HepG2 (cell line): ENCODE data around the gene ANXA9. TPM values are rescaled to one million over a fixed set of nuclear protein-coding genes. Genes with fewer than 3 reads are reported as not detected.

Experiments used
- ARID3A ChIP-seq: IDR thresholded peaks from 2 replicates; pipeline ENCODE4 v1.6.1; 2012; ENCODE audit warnings: low read depth, low read length, improper control_type of control experiment
- ARNT ChIP-seq: fragments of 450-650 bp; IDR thresholded peaks from 2 replicates; pipeline ENCODE4 v1.6.1; 2017
- ATF6 ChIP-seq: sonication (generic); formaldehyde crosslinking; conservative IDR thresholded peaks from 2 replicates; pipeline ENCODE4 v1.4.0; 2020; ENCODE audit warnings: missing genetic modification reagents
- BATF2 ChIP-seq: sonication (generic); formaldehyde crosslinking; IDR thresholded peaks from 2 replicates; pipeline ENCODE4 v1.8.0; 2022; ENCODE audit warnings: mild to moderate bottlenecking, missing genetic modification reagents, moderate library complexity
- CENPBD1 ChIP-seq: sonication (generic); formaldehyde crosslinking; IDR thresholded peaks from 2 replicates; pipeline ENCODE4 v1.8.0; 2022; ENCODE audit warnings: missing genetic modification reagents, low read depth, mild to moderate bottlenecking, borderline replicate concordance
- CREBL2 ChIP-seq: sonication (generic); formaldehyde crosslinking; IDR thresholded peaks from 2 replicates; pipeline ENCODE4 v1.8.1; 2023; ENCODE audit warnings: missing genetic modification reagents, mild to moderate bottlenecking, borderline replicate concordance
- ETV6 ChIP-seq: sonication (generic); formaldehyde crosslinking; conservative IDR thresholded peaks from 2 replicates; pipeline ENCODE4 v1.4.0; 2020; ENCODE audit warnings: missing genetic modification reagents
- HCFC1 ChIP-seq: fragments of 150-350 bp; IDR thresholded peaks from 2 replicates; pipeline ENCODE4 v1.6.1; 2014; ENCODE audit warnings: low read depth, low read length
- HNRNPK ChIP-seq: fragments of 200-400 bp; formaldehyde crosslinking; IDR thresholded peaks from 2 replicates; pipeline ENCODE4 v1.6.1; 2018; ENCODE audit warnings: low read length, low read depth, moderate library complexity, mild to moderate bottlenecking; ENCODE audit not compliant: poor library complexity, severe bottlenecking
- KAT8 ChIP-seq: IDR thresholded peaks from 2 replicates; pipeline ENCODE4 v1.6.1; 2016; ENCODE audit warnings: missing genetic modification reagents, missing compliant biosample characterization
- MZF1 ChIP-seq: sonication (generic); formaldehyde crosslinking; IDR thresholded peaks from 2 replicates; pipeline ENCODE4 v1.8.1; 2023; ENCODE audit warnings: mild to moderate bottlenecking, missing genetic modification reagents, borderline replicate concordance
- RBM39 ChIP-seq: fragments of 200-400 bp; formaldehyde crosslinking; IDR thresholded peaks from one replicate; pipeline ENCODE4 v1.6.1; 2018; ENCODE audit warnings: antibody characterized with exemption, mild to moderate bottlenecking, low read depth, low read length; ENCODE audit not compliant: poor library complexity, severe bottlenecking
- SIN3B ChIP-seq: fragments of 150-350 bp; IDR thresholded peaks from 2 replicates; pipeline ENCODE4 v1.6.1; 2014; ENCODE audit warnings: low read length
- THAP11 ChIP-seq: IDR thresholded peaks from 2 replicates; pipeline ENCODE4 v1.6.1; 2016; ENCODE audit warnings: missing biosample characterization, missing genetic modification reagents
- ZNF512B ChIP-seq: sonication (generic); formaldehyde crosslinking; IDR thresholded peaks from 2 replicates; pipeline ENCODE4 v1.5.1; 2020; ENCODE audit warnings: missing genetic modification reagents, mild to moderate bottlenecking, borderline replicate concordance
- polyA plus RNA-seq, 8 experiments: library from polyadenylated mRNA; depleted of rRNA in 3 of 8; stranded (reverse) in 7 of 8; unstranded in 1 of 8; fragments of >200 nt; fragmentation: Illumina TruSeq in 4 of 8; extraction: Trizol in 4 of 8; gene quantifications; 2 replicates each; pipeline versions ENCODE4 v1.2.1 to v1.2.3, GENCODE V29; 2011 to 2016; ENCODE audit warnings: low read depth in 4 of 8, missing spikeins in 1 of 8, mixed read lengths in 1 of 8; ENCODE audit not compliant: insufficient read depth in 1 of 8
- total RNA-seq, 5 experiments: library from RNA; depleted of rRNA; stranded (reverse); fragments of >200 nt; fragmentation: Illumina TruSeq; extraction: Trizol; gene quantifications; 2 replicates each; pipeline ENCODE4 v1.2.3, GENCODE V29; 2016; ENCODE audit warnings: low read depth in 1 of 5

Gene ANXA9
- total and polyA plus RNA-seq, 2 of the 13 experiments (the other 11 are each of a cell fraction or from before 2014, with no cell fraction given): 13.3 to 23.9 TPM

GRCh38 chr1:150971583-150972416 lies 10.3 kb upstream of the ANXA9 start (continued):
- no peak for TF ChIP-seq ETV6
- no peak for TF ChIP-seq ARNT
- no peak for TF ChIP-seq ZNF512B (CRISPR knock-in tag)
- no peak for TF ChIP-seq HNRNPK
- TF ChIP-seq HCFC1: no peak
- TF ChIP-seq THAP11 (CRISPR knock-in tag): no peak
- no peak for TF ChIP-seq MZF1 (CRISPR knock-in tag)
- no peak; the same call in 1 of the 2 replicates for TF ChIP-seq ARID3A
- no peak for TF ChIP-seq BATF2 (CRISPR knock-in tag)
- no peak for TF ChIP-seq ATF6 (CRISPR knock-in tag)
- no peak for TF ChIP-seq CREBL2 (CRISPR knock-in tag)
- TF ChIP-seq CENPBD1 (CRISPR knock-in tag): no peak
- no peak for TF ChIP-seq SIN3B
- TF ChIP-seq KAT8 (CRISPR knock-in tag): no peak
- no peak for TF ChIP-seq RBM39
